HUES48 (cell line): ENCODE data around the gene NPDC1.

Experiments
- H3K27ac ChIP-seq: one replicate; pipeline ENCODE4 v1.7.0; 2013; ENCODE audit warnings: low read depth, low read length, inconsistent platforms
- H3K27me3 ChIP-seq: 2 replicates; pipeline ENCODE4 v1.6.1; 2013; ENCODE audit warnings: mild to moderate bottlenecking, low read length; ENCODE audit not compliant: control insufficient read depth, insufficient read depth
- H3K36me3 ChIP-seq: 2 replicates; pipeline ENCODE4 v1.6.1; 2013; ENCODE audit warnings: low read length; ENCODE audit not compliant: control insufficient read depth, insufficient read depth
- H3K4me1 ChIP-seq: 2 replicates; pipeline ENCODE4 v1.6.1; 2013; ENCODE audit warnings: mild to moderate bottlenecking, low read length; ENCODE audit not compliant: control insufficient read depth, insufficient read depth
- H3K4me3 ChIP-seq: 2 replicates; pipeline ENCODE4 v1.5.1; 2013; ENCODE audit warnings: mild to moderate bottlenecking, low read depth, low read length
- H3K9ac ChIP-seq: 2 replicates; pipeline ENCODE4 v1.6.1; 2013; ENCODE audit warnings: mild to moderate bottlenecking, low read depth, low read length, moderate library complexity
- H3K9me3 ChIP-seq: 2 replicates; pipeline ENCODE4 v1.6.1; 2013; ENCODE audit warnings: low read length; ENCODE audit not compliant: control insufficient read depth, insufficient read depth

The NPDC1 gene

DNA sequence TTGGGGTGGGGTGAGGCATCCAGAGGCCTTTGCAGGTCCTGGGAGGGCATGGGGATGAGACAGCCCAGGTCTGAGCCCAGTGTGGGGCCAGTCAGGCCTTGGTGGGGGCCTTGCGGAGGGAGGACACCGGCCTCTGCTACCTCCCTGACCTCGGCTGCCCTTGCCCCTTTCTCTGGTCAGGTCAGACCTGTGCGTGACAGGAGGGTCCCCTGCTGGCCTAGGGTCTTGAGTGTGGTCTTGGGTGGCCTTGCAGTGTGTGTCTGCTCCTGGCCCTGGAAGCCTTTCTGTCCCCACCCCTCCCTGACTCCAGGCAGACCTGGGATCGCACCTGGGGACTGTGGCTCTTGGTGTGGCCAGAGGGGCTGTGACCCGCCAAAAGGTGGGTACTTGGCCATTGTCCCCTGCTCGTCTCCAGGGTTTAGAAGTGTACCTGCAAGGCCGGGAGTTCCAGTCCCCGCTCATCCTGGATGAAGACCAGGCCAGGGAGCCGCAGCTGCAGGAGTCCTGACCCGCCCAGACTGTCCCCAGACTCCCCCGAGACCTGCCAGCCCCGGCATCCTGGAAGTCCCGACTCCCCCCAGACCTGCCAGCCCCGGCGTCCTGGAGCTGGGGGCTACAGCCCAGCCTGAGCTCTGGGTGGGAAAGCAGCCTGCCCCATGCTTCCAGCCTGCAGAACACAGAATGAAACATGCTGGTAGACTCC, 36.4 kb upstream of the NPDC1 start:
- Histone ChIP-seq H3K4me3 (no peak overlapping the region), H3K9me3 (no peaks in the 10 kb centered on the region), H3K36me3 (peaks cover 5% of the 10 kb centered on the region; the same call in 1 of the 2 replicates), H3K9ac (no peak overlapping the region), H3K27me3 (peaks cover 31% of the 10 kb centered on the region), H3K4me1 (0 out of 2 replicates have a peak, but pooled peaks cover 7% of the 10 kb centered on the region), H3K27ac (no peak overlapping the region)

DNA sequence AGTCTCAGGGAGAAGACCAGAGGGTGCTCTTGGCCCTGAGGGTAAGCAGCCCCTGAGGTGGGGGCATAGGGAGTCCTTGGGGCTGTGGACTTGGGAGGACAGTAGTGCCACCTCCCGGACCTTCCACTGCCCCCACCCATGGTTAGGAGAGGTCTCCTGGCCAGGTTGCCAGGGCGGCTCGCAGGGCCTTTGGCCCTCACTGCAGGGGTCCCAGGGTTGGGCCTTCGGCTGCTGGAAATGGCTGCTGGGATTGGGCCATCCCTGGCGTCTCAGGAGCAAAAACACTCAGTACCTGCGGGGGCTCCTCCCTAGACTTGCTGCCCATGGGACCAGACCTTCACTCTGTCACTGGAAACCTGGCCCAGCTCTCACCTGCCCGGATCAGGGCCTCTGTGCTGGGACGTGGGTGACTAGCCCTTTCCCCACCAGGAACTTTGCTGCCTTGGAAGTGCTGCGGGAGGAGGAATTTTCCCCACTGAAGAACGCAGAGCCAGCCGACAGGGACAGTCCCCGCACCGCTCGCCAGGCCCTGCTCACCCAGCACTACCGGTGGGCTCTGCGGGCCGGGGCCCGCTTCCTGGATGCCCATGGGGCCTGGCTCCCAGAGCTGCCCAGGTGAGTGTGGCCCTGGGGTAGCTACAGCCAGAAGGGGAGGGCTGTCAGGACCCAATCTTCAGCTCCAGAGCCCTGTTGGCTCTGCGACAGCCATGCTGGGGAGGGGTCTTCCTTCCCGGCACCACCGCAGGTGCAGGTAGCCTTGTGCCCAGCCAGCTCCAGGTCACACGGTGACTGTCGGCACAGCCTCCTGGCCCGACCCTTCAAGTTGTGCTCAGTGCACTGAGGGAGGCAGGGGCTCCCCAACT, 34.5 kb upstream of the NPDC1 start:
- Histone ChIP-seq H3K27ac (no peak overlapping the region), H3K9ac (no peak overlapping the region), H3K27me3 (peaks cover 33% of the 10 kb centered on the region), H3K4me1 (peaks cover 11% of the 10 kb centered on the region), H3K36me3 (peaks cover 5% of the 10 kb centered on the region; the same call in 1 of the 2 replicates), H3K4me3 (no peak overlapping the region), H3K9me3 (no peaks in the 10 kb centered on the region)

DNA sequence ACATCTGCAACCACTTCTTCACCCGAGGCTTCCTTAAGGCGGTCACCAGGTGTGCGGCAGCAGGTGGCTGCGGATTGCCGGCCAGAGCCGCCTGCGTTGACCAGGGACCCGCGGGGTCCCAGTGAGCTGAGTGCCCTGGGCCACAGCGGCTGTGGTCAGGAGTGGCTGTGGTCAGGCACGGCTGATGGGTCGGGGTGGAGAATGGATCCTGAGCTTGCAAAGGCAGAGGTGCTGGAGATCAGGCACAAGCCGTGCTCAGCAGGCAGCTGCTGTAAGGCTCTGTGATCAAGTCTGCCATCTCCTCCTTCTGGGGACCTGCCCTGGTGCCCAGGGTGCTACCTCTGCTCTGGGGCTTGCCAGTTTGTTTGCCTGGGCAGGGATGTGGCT, 33.4 kb upstream of the NPDC1 start:
- no peak overlapping the region for H3K9ac ChIP-seq
- H3K36me3 ChIP-seq = peaks cover 5% of the 10 kb centered on the region; the same call in 1 of the 2 replicates
- no peaks in the 10 kb centered on the region for H3K9me3 ChIP-seq
- H3K4me3 ChIP-seq = no peak overlapping the region
- peaks cover 30% of the 10 kb centered on the region for H3K27me3 ChIP-seq
- peaks cover 19% of the 10 kb centered on the region for H3K4me1 ChIP-seq
- H3K27ac ChIP-seq = no peak overlapping the region

DNA sequence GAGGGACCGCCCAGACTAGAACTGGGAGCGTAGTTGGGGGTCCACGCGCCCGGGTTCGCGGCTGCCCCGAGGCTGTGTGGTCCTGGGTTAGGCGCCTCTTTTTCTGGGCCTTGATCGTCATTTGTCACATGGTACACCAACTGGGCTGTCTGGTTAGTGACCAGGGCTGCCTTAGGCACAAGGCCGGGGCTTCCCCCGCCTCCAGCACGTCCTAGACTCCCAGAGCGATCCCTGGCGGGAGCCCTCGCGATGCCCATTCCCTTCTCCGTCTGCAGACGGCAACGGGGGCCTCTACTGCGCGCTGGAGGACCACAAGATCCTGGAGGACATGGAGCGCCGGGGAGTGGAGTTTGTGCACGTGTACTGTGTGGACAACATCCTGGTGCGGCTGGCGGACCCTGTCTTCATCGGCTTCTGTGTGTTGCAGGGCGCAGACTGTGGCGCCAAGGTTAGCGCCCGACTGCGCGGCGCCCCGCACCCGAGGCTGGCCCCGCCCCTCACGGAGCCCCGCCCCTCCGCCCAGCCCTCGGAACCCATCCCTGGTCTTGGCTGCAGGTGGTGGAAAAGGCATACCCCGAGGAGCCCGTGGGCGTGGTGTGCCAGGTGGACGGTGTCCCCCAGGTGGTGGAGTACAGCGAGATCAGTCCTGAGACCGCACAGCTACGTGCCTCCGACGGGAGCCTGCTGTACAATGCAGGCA, 32.9 kb upstream of the NPDC1 start:
- H3K9me3 ChIP-seq = no peaks in the 10 kb centered on the region
- H3K27ac ChIP-seq = no peak overlapping the region
- peaks cover 5% of the 10 kb centered on the region; the same call in 1 of the 2 replicates for H3K36me3 ChIP-seq
- H3K9ac ChIP-seq = no peak overlapping the region
- H3K27me3 ChIP-seq = peaks cover 30% of the 10 kb centered on the region
- H3K4me1 ChIP-seq = peaks cover 19% of the 10 kb centered on the region
- H3K4me3 ChIP-seq = peak overlapping the region; percentile 64

DNA sequence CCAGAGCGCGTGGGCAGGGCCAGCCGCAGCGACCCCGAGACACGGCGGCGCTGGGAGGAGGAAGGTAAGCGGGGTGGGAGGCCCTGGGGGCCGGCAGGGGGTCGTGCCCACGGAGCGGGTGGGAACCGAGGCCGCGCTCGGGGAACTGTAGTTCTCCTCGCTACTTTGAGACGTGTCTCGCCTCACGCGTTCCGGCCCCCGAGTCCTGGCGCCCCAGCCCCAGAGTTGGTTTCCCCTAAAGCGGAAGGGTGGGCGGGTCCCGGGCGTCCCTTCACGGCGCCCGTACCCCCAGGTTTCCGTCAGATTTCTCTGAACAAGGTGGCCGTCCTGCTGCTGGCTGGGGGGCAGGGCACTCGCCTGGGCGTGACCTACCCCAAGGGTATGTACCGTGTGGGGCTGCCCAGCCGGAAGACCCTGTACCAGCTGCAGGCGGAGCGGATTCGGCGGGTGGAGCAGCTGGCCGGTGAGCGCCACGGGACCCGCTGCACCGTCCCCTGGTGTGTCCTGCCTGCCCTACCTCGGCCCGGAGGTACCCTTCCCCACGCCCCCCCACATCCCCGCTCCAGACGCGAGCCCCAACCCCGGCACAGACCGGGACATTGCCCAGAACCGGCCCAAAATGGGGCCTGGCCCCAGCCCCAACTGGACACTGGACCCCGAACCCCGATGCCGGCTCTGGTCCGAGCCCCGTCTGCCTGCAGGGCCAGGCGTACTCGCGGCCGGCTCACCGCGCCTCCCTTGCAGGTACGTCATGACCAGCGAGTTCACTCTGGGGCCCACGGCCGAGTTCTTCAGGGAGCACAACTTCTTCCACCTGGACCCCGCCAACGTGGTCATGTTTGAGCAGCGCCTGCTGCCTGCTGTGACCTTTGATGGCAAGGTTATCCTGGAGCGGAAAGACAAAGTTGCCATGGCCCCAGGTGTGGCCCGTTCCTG, 32.0 kb upstream of the NPDC1 start:
- Histone ChIP-seq H3K27me3 (peaks cover 30% of the 10 kb centered on the region), H3K4me3 (peak overlapping the region; percentile 64), H3K4me1 (peaks cover 19% of the 10 kb centered on the region), H3K36me3 (peaks cover 5% of the 10 kb centered on the region; the same call in 1 of the 2 replicates), H3K27ac (no peak overlapping the region), H3K9ac (no peak overlapping the region), H3K9me3 (no peaks in the 10 kb centered on the region)

DNA sequence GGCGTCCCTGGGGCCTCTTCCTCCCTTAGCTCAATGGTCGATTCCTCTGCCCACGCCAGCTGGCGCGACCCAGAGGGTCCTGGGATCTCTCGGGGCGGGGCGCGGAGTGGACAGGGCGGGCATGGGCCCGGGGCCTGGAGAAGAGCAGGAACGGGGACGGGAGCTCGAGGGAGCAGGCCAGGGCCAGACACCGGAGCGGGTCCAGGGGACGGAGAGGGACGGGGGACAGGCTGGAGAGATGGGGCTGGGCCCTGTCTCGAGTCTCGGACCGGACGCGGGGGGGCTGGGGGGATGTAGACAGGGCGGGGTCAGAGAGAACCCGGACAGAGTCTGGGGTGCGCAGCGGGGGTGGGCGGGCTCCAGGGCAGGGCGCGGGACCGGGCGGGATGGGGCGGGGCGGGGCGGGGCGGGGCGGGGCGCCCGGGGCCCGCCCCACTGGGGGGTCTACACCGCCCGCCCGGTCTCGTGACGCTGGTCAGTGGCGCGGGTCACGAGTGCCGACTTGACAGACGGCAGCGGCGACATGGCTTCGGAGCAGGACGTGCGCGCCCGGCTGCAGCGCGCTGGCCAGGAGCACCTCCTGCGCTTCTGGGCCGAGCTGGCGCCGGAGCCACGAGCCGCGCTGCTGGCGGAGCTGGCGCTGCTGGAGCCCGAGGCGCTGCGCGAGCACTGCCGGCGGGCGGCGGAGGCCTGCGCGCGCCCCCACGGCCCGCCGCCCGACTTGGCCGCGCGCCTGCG, 31.2 kb upstream of the NPDC1 start, which contains the start of gene UAP1L1:
TSS of gene UAP1L1 (plus strand) at position 508 of the 738 bp plus-strand sequence. CDS start at position 524, 16 bp downstream.
- Histone ChIP-seq H3K9ac (no peak within 1 kb of the TSS), H3K9me3 (no peaks in the 10 kb centered on the region), H3K4me1 (peaks cover 19% of the 10 kb centered on the region), H3K27ac (no peak within 1 kb of the TSS), H3K36me3 (peaks cover 5% of the 10 kb centered on the region; the same call in 1 of the 2 replicates), H3K27me3 (peaks cover 30% of the 10 kb centered on the region), H3K4me3 (peak within 1 kb of the TSS; percentile 64)

DNA sequence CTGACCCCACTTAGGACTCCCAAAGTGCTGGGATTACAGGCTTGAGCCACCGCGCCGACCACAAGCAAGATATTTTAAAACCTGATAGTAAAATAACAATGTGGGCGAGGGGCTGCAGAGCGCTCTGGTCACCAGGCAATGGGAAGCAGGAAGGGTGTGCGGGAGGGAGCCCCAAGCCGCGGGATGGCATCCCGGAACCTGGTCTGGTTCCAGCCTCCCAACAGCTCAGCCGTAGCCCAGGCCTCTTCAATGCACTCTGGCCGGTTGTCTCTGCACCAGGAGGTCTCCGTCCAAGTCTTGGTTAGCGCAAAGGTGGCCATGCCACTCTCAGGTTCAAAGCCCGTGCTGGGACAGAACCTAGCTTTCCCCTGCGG, 30.6 kb upstream of the NPDC1 start:
- peak overlapping the region; percentile 49; the same call in 1 of the 2 replicates for H3K4me3 ChIP-seq
- H3K4me1 ChIP-seq = peaks cover 19% of the 10 kb centered on the region
- no peak overlapping the region for H3K9ac ChIP-seq
- peaks cover 5% of the 10 kb centered on the region; the same call in 1 of the 2 replicates for H3K36me3 ChIP-seq
- no peak overlapping the region for H3K27ac ChIP-seq
- peaks cover 30% of the 10 kb centered on the region for H3K27me3 ChIP-seq
- H3K9me3 ChIP-seq = no peaks in the 10 kb centered on the region

DNA sequence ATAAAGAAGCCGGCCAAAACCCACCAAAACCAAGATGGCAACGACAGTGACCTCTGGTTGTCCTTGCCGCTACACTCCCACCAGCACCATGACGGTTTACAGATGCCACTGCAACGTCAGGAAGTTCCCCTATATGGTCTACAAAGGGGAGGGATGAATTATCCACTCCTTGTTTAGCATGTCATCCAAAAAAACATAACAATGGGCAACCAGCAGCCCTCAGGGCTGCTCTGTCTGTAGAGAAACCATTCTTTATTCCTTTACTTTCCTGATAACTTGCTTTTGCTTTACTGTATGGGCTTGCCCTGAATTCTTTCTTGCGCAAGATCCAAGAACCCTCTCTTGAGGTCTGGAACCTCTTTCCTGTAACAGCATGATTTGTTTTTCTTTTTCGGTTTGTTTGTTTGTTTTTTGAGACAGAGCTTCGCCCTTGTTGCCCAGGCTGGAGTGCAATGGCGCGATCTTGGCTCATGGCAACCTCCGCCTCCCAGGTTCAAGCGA, 29.3 kb upstream of the NPDC1 start:
- Histone ChIP-seq H3K27ac (peak overlapping the region; percentile 55), H3K9ac (no peak overlapping the region; the same call in 1 of the 2 replicates)

DNA sequence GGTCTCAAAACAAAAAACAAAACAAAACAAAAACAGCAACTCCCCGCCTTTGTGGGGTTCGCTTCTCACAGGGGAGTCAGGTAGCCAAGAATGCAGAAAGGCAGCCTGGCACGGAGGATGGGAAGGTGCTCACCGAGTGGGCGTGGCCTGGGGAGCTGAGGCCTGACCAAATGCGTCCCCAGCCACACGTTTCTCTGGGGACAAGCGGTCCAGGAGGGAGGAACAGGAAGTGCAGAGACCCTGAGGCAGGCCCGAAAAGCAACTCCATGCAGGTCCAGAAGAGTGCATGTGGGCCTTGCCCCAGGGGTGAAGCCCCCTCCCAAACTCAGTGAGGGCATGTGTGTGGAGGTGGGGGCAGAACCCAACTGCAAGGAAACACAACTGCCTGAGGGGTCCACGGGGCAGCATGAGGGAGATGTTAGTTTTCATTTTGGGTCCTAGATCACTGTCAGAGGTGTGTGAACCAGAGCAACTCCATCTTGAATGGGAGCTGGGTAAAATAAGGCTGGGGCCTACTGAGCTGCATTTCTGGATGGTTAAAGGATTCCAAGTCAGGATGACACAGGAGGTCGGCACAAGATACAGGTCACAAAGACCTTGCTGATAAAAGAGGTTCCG, 28.8 kb upstream of the NPDC1 start:
- peaks cover 24% of the 10 kb centered on the region for H3K4me1 ChIP-seq
- H3K9me3 ChIP-seq = no peaks in the 10 kb centered on the region
- H3K9ac ChIP-seq = peak overlapping the region; percentile 49; the same call in 1 of the 2 replicates
- H3K4me3 ChIP-seq = no peak overlapping the region
- peaks cover 28% of the 10 kb centered on the region for H3K27me3 ChIP-seq
- peak overlapping the region; percentile 55 for H3K27ac ChIP-seq
- peaks cover 4% of the 10 kb centered on the region; the same call in 1 of the 2 replicates for H3K36me3 ChIP-seq

More for the DNA sequence above, 29.3 kb upstream of the NPDC1 start:
- peaks cover 5% of the 10 kb centered on the region; the same call in 1 of the 2 replicates for H3K36me3 ChIP-seq
- no peaks in the 10 kb centered on the region for H3K9me3 ChIP-seq
- H3K4me3 ChIP-seq = no peak overlapping the region
- peaks cover 30% of the 10 kb centered on the region for H3K27me3 ChIP-seq
- peaks cover 24% of the 10 kb centered on the region for H3K4me1 ChIP-seq
